C4-2B (cell line): ENCODE data around the gene PCNT.

Source experiments
- CTCF ChIP-seq: fragments of 450-650 bp; conservative IDR thresholded peaks from 2 replicates; pipeline ENCODE4 v1.5.1; 2017; ENCODE audit warnings: mild to moderate bottlenecking
- ZFX ChIP-seq: fragments of 450-650 bp; IDR thresholded peaks from 2 replicates; pipeline ENCODE4 v1.6.1; 2017

GRCh38 chr21:46354046-46354445, 30.1 kb downstream of the PCNT start:
- TF ChIP-seq CTCF (no peak), ZFX (no peak)
